ENCODE data around the gene METTL15.

Gene METTL15

GRCh38 chr11:28146123-28146751, 38.0 kb downstream of the METTL15 start:
- no peak for TF ChIP-seq CTCF (IDR thresholded peaks at IDR 0.05; ENCODE audit: unreplicated experiment in 3 of 3)
- H3K27ac Mint-ChIP-seq, result no peak overlapping the region
- no peaks in the 10 kb centered on the region for H3K27me3 Mint-ChIP-seq (ENCODE audit: low read depth)
- no peak overlapping the region for H3K4me3 Mint-ChIP-seq
- peaks cover under 1% of the 10 kb centered on the region for H3K9me3 Mint-ChIP-seq
- H3K4me1 Mint-ChIP-seq, result no peaks in the 10 kb centered on the region
- H3K36me3 Mint-ChIP-seq (ENCODE audit: low read depth), result peaks cover 5% of the 10 kb centered on the region

- Mint-ChIP-seq H3K9me3 (peaks cover 3% of the 10 kb centered on the region), H3K4me1 (no peaks in the 10 kb centered on the region), H3K4me3 (no peak overlapping the region), H3K27me3 (ENCODE audit: low read depth) (no peaks in the 10 kb centered on the region), H3K27ac (no peak overlapping the region), H3K36me3 (ENCODE audit: low read depth) (peaks cover 14% of the 10 kb centered on the region)
- no peak for TF ChIP-seq CTCF (IDR thresholded peaks at IDR 0.05; ENCODE audit: unreplicated experiment in 3 of 3)
These were observed 44.6 kb downstream of the METTL15 start for GRCh38 chr11:28152743-28153142.

- TF ChIP-seq CTCF (IDR thresholded peaks at IDR 0.05; ENCODE audit: unreplicated experiment in 3 of 3), result no peak
- no peak overlapping the region for H3K4me3 Mint-ChIP-seq
- no peaks in the 10 kb centered on the region for H3K27me3 Mint-ChIP-seq (ENCODE audit: low read depth)
- no peaks in the 10 kb centered on the region for H3K4me1 Mint-ChIP-seq
- H3K27ac Mint-ChIP-seq, result no peak overlapping the region
- H3K36me3 Mint-ChIP-seq (ENCODE audit: low read depth), result peaks cover 22% of the 10 kb centered on the region
- H3K9me3 Mint-ChIP-seq, result peaks cover 4% of the 10 kb centered on the region
These were observed 45.4 kb downstream of the METTL15 start for GRCh38 chr11:28153586-28153985.

GRCh38 chr11:28168718-28169117, 60.5 kb downstream of the METTL15 start:
- peaks cover 11% of the 10 kb centered on the region for H3K9me3 Mint-ChIP-seq
- H3K36me3 Mint-ChIP-seq (ENCODE audit: low read depth), result peaks cover 41% of the 10 kb centered on the region
- no peak overlapping the region for H3K4me3 Mint-ChIP-seq
- no peaks in the 10 kb centered on the region for H3K27me3 Mint-ChIP-seq (ENCODE audit: low read depth)
- no peak overlapping the region for H3K27ac Mint-ChIP-seq
- H3K4me1 Mint-ChIP-seq, result no peaks in the 10 kb centered on the region
- TF ChIP-seq CTCF (IDR thresholded peaks at IDR 0.05; ENCODE audit: unreplicated experiment in 3 of 3), result no peak

- H3K4me1 Mint-ChIP-seq, result no peaks in the 10 kb centered on the region
- no peaks in the 10 kb centered on the region for H3K27me3 Mint-ChIP-seq (ENCODE audit: low read depth)
- no peak overlapping the region for H3K4me3 Mint-ChIP-seq
- no peak overlapping the region for H3K27ac Mint-ChIP-seq
- H3K36me3 Mint-ChIP-seq (ENCODE audit: low read depth), result peaks cover 44% of the 10 kb centered on the region
- peaks cover 13% of the 10 kb centered on the region for H3K9me3 Mint-ChIP-seq
- TF ChIP-seq CTCF (IDR thresholded peaks at IDR 0.05; ENCODE audit: unreplicated experiment in 3 of 3), result no peak
These were observed 61.6 kb downstream of the METTL15 start for GRCh38 chr11:28169816-28170215.

GRCh38 chr11:28170759-28171158, 62.6 kb downstream of the METTL15 start:
- no peaks in the 10 kb centered on the region for H3K4me1 Mint-ChIP-seq
- peaks cover 39% of the 10 kb centered on the region for H3K36me3 Mint-ChIP-seq (ENCODE audit: low read depth)
- H3K27me3 Mint-ChIP-seq (ENCODE audit: low read depth), result no peaks in the 10 kb centered on the region
- no peak for TF ChIP-seq CTCF (IDR thresholded peaks at IDR 0.05; ENCODE audit: unreplicated experiment in 3 of 3)
- H3K27ac Mint-ChIP-seq, result no peak overlapping the region
- peaks cover 13% of the 10 kb centered on the region for H3K9me3 Mint-ChIP-seq
- H3K4me3 Mint-ChIP-seq, result no peak overlapping the region

All from nephron (organoid).